Caco-2 (cell line): Measurements from ENCODE around the gene IL2RG. TPM values are rescaled to one million over a fixed set of nuclear protein-coding genes. Genes with fewer than 3 reads are reported as not detected.
A peak's percentile ranks its signal among the peaks of the same experiment; 100 is the strongest.

Source experiments
- BruUV-seq: library from RNA; stranded (reverse); fragments of 400-500 nt; replicated peaks from 2 replicates; lab custom pipeline; 2021; lab: Mats Ljungman, UMichigan
- CTCF ChIA-PET: fragments of 300-600 bp; sonication (Branson Sonifier 250); formaldehyde crosslinking; loops from one replicate; lab custom pipeline; 2022; ENCODE audit warnings: antibody characterized with exemption; lab: Charles Lee
- POLR2A ChIA-PET: fragments of 300-600 bp; sonication (Branson Sonifier 250); formaldehyde crosslinking; loops from one replicate; lab custom pipeline; 2022; ENCODE audit warnings: antibody characterized with exemption; lab: Charles Lee
- DNase-seq, 2 experiments: peaks; one replicate each; pipeline versions ENCODE4 v3.0.0 to v3.0.0-alpha.2; 2020 to 2022
- H3K27me3 ChIP-seq: replicated peaks from 2 replicates; pipeline ENCODE4 v1.6.0; 2011; ENCODE audit warnings: low read length; ENCODE audit not compliant: control insufficient read depth, insufficient read depth
- H3K36me3 ChIP-seq: 2 replicates; pipeline ENCODE4 v1.5.1; 2011; ENCODE audit warnings: low read length; ENCODE audit not compliant: control insufficient read depth, insufficient read depth
- H3K4me1 ChIP-seq: fragments of 250-450 bp; sonication (Bioruptor Pico); 2 replicates; pipeline ENCODE4 v1.5.1; 2020; ENCODE audit warnings: mild to moderate bottlenecking
- H3K4me3 ChIP-seq: 2 replicates; pipeline ENCODE4 v1.5.1; 2011; ENCODE audit warnings: low read depth, mild to moderate bottlenecking, control low read depth, low read length
- H3K9me3 ChIP-seq: fragments of 250-450 bp; sonication (Bioruptor Pico); 2 replicates; pipeline ENCODE4 v1.5.1; 2020; ENCODE audit warnings: mild to moderate bottlenecking, moderate library complexity
- H3K27ac Mint-ChIP-seq: one replicate; pipeline ENCODE4 v1.8.0; 2022; ENCODE audit warnings: mixed read lengths; ENCODE audit not compliant: unreplicated experiment
- H3K27me3 Mint-ChIP-seq: one replicate; pipeline ENCODE4 v1.8.0; 2022; ENCODE audit warnings: mixed read lengths; ENCODE audit not compliant: insufficient read depth, unreplicated experiment
- H3K36me3 Mint-ChIP-seq: one replicate; pipeline ENCODE4 v1.8.0; 2022; ENCODE audit warnings: mild to moderate bottlenecking, mixed read lengths; ENCODE audit not compliant: insufficient read depth, unreplicated experiment
- H3K4me1 Mint-ChIP-seq: one replicate; pipeline ENCODE4 v1.8.0; 2022; ENCODE audit warnings: low read depth, mixed read lengths; ENCODE audit not compliant: unreplicated experiment
- H3K4me3 Mint-ChIP-seq: one replicate; pipeline ENCODE4 v1.8.0; 2022; ENCODE audit warnings: mild to moderate bottlenecking, moderate library complexity, mixed read lengths; ENCODE audit not compliant: unreplicated experiment
- H3K9me3 Mint-ChIP-seq: one replicate; pipeline ENCODE4 v1.8.0; 2022; ENCODE audit warnings: mixed read lengths; ENCODE audit not compliant: unreplicated experiment
- intact Hi-C: fragments of 100-400 bp; cut with micrococcal nuclease; formaldehyde crosslinking; loops from one replicate; pipeline ENCODE4 v1.10.0; 2022; ENCODE audit not compliant: unreplicated experiment
- total RNA-seq: library from RNA; stranded (reverse); gene quantifications from 2 replicates; pipeline ENCODE4 v1.2.3, GENCODE V29; 2022
- TF ChIP-seq, protein P1 (sequence below), 2 experiments: fragments of 200-600 bp in 1 of 2; IDR thresholded peaks; 1 replicate in 1 of 2; 2 replicates in 1 of 2; pipeline versions ENCODE4 v1.5.1 to v1.8.0; 2011 to 2022; ENCODE audit warnings: antibody characterized with exemption in 1 of 2, control low read depth in 1 of 2, inconsistent platforms in 1 of 2, low read depth in 1 of 2, low read length in 1 of 2, mild to moderate bottlenecking in 1 of 2, moderate library complexity in 1 of 2; ENCODE audit not compliant: insufficient read depth in 1 of 2, severe bottlenecking in 1 of 2, unreplicated experiment in 1 of 2

IL2RG gene
- total RNA-seq, 1 experiment from 2014 or later: 5.1 TPM

DNA sequence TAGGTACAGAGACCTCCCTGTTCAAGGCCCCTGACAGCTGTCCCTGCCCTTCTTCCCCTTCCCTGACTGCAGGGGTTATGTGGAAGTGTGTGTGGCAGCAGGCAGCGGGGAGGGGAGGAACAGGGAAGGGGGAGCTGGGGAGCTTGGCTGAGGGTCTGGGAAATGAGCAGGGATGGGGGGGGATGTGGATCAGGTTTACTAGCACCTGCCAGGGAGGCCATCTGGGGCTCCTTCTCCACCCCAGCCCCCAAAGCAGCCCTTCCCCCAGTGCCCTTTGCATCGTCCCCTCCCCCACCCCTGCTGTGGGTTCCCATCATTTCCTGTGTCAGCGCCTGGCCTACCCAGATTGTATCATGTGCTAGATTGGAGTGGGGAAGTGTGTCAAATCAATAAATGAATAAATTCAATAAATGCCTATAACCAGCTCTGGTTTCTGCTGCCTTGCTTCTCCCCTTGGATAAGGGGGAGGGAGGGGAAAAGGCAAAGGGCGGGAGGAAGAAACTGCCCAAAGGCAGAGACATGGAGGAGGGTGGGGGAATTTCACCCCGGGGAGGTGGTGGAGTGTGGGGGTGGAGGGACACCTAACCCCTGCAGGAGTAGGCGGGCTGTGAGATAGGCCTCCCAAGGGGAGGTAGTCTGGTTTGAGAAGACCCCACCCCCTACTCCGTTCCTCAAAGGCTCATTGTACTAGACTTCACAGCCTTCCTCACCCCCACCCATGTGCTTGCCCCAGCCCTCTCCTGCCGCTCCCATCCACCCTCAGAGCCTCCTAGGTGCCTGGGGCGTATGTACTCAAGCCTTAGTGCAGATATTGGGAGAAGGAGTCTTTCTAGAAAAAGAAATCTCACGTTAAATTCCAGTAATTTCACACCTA lies 8.0 kb downstream of the IL2RG start:
- Mint-ChIP-seq H3K4me3 (peak overlapping the region; percentile 78), H3K9me3 (no peaks in the 10 kb centered on the region), H3K4me1 (peaks cover 13% of the 10 kb centered on the region), H3K27me3 (no peaks in the 10 kb centered on the region), H3K36me3 (peaks cover 6% of the 10 kb centered on the region), H3K27ac (peak overlapping the region; percentile 89)
- peaks cover 9% of the 10 kb centered on the region for H3K4me1 ChIP-seq
- no peaks in the 10 kb centered on the region for H3K27me3 ChIP-seq
- TF ChIP-seq, protein P1, sequence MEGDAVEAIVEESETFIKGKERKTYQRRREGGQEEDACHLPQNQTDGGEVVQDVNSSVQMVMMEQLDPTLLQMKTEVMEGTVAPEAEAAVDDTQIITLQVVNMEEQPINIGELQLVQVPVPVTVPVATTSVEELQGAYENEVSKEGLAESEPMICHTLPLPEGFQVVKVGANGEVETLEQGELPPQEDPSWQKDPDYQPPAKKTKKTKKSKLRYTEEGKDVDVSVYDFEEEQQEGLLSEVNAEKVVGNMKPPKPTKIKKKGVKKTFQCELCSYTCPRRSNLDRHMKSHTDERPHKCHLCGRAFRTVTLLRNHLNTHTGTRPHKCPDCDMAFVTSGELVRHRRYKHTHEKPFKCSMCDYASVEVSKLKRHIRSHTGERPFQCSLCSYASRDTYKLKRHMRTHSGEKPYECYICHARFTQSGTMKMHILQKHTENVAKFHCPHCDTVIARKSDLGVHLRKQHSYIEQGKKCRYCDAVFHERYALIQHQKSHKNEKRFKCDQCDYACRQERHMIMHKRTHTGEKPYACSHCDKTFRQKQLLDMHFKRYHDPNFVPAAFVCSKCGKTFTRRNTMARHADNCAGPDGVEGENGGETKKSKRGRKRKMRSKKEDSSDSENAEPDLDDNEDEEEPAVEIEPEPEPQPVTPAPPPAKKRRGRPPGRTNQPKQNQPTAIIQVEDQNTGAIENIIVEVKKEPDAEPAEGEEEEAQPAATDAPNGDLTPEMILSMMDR (IDR thresholded peaks at IDR 0.05; ENCODE audit: insufficient read depth in 1 of 2, low read depth in 1 of 2, low read length in 1 of 2, severe bottlenecking in 1 of 2, unreplicated experiment in 1 of 2): no peak
- POLR2A ChIA-PET: interaction anchor here (0.7 kb wide), 1 partner anchor 80 kb away, joined by 17 read pairs; no protein-coding TSS in a partner anchor
- peak overlapping the region; percentile 27 for H3K4me3 ChIP-seq
- H3K36me3 ChIP-seq: no peaks in the 10 kb centered on the region
- intact Hi-C loops: no loop called here
- no peaks in the 10 kb centered on the region for H3K9me3 ChIP-seq
- no TSS peak for BruUV-seq
- DNase-seq: peak; percentile 75 to 86
- CTCF ChIA-PET: interaction anchor here (1.2 kb wide), 1 partner anchor 9 kb away, joined by 3 read pairs; no protein-coding TSS in a partner anchor

DNA sequence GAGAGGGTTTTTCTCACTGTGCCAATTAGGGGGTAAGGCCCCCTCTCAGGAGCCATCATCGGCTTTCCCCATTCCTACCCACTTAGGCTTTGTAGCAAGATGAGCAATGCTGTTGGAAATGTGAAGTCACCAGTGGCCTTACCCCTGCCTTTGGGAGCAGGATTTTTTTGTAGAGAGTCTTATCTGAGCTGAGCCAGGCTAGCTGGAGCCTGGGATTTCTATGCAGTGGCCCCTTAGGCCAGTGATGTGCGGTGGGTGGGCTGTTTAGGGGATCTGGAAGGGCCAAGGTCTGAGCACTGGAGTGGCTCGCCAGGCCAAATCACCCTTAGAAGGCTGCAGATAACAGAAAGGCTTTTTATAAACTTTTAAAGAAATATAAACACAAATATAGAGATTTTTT lies 9.1 kb downstream of the IL2RG start:
- peak overlapping the region; percentile 89 for H3K27ac Mint-ChIP-seq
- H3K36me3 Mint-ChIP-seq: peaks cover 2% of the 10 kb centered on the region
- no peak for DNase-seq
- Histone ChIP-seq H3K36me3 (no peaks in the 10 kb centered on the region), H3K9me3 (no peaks in the 10 kb centered on the region), H3K4me3 (no peak overlapping the region), H3K27me3 (no peaks in the 10 kb centered on the region), H3K4me1 (peaks cover 9% of the 10 kb centered on the region)
- POLR2A ChIA-PET: interaction anchor here (0.6 kb wide), 1 partner anchor 80 kb away, joined by 3 read pairs; no protein-coding TSS in a partner anchor
- no peak overlapping the region for H3K4me3 Mint-ChIP-seq
- BruUV-seq: no TSS peak
- CTCF ChIA-PET: interaction anchor here (0.5 to 1.2 kb wide), 2 partner anchors 10 to 73 kb away, joined by 3 to 6 read pairs; no protein-coding TSS in a partner anchor
- intact Hi-C loops: no loop called here
- H3K4me1 Mint-ChIP-seq: peaks cover 13% of the 10 kb centered on the region
- TF ChIP-seq, protein P1 (IDR thresholded peaks at IDR 0.05; ENCODE audit: insufficient read depth in 1 of 2, low read depth in 1 of 2, low read length in 1 of 2, severe bottlenecking in 1 of 2, unreplicated experiment in 1 of 2): no peak
- no peaks in the 10 kb centered on the region for H3K27me3 Mint-ChIP-seq
- no peaks in the 10 kb centered on the region for H3K9me3 Mint-ChIP-seq
